Measurements from ENCODE around the gene ACTC1. TPM values are rescaled to one million over a fixed set of nuclear protein-coding genes. Genes with fewer than 3 reads are reported as not detected.
"Not testable (repeated sequence)": the region's sequence is repeated elsewhere in the genome, so short reads cannot be mapped to it uniquely, and the experiment has no call there.

Gene ACTC1
- 0.07 TPM in 1 of 2 replicates, not detected in the other for total RNA-seq (2014; rRNA removed; shearing (Covaris generic))
- polyA plus RNA-seq (2014; cell fraction: nucleus; rRNA removed), result 0.04 TPM in 1 of 2 replicates, not detected in the other

- peak; percentile 25 for DNase-seq (ENCODE audit: extremely low read depth, low read depth)
These were observed at the start of gene ACTC1 for GRCh38 chr15:34795267-34796081. Gene ACTC1, minus strand, starts transcription at chr15:34795549. Its CDS starts 741 bp downstream, at chr15:34794808.

- DNase-seq (ENCODE audit: extremely low read depth, low read depth), result no peak
These were observed 45.9 kb upstream of the ACTC1 start for GRCh38 chr15:34841262-34841725.

- DNase-seq (ENCODE audit: extremely low read depth, low read depth), result no peak
These were observed 42.9 kb upstream of the ACTC1 start for GRCh38 chr15:34838282-34838681.

GRCh38 chr15:34837246-34838016 lies 42.1 kb upstream of the ACTC1 start:
- DNase-seq (ENCODE audit: extremely low read depth, low read depth), result no peak

GRCh38 chr15:34828145-34828911 lies 33.0 kb upstream of the ACTC1 start:
- DNase-seq (ENCODE audit: extremely low read depth, low read depth), result no peak

GRCh38 chr15:34821831-34822230 lies 26.5 kb upstream of the ACTC1 start:
- DNase-seq (ENCODE audit: extremely low read depth, low read depth), result no peak

- DNase-seq (ENCODE audit: extremely low read depth, low read depth), result no peak
These were observed 24.8 kb upstream of the ACTC1 start for GRCh38 chr15:34820110-34820509.

GRCh38 chr15:34818526-34818925 lies 23.2 kb upstream of the ACTC1 start:
- DNase-seq (ENCODE audit: extremely low read depth, low read depth), result no peak

- no peak for DNase-seq (ENCODE audit: extremely low read depth, low read depth)
These were observed 20.5 kb upstream of the ACTC1 start for GRCh38 chr15:34815836-34816235.

- DNase-seq (ENCODE audit: extremely low read depth, low read depth), result no peak
These were observed 18.3 kb upstream of the ACTC1 start for GRCh38 chr15:34813446-34814190.

GRCh38 chr15:34812868-34813365 lies 17.6 kb upstream of the ACTC1 start:
- not testable (repeated sequence) for DNase-seq (ENCODE audit: extremely low read depth, low read depth)

- DNase-seq (ENCODE audit: extremely low read depth, low read depth), result no peak
These were observed 17.0 kb upstream of the ACTC1 start for GRCh38 chr15:34812369-34812768.

- no peak for DNase-seq (ENCODE audit: extremely low read depth, low read depth)
These were observed 15.2 kb upstream of the ACTC1 start for GRCh38 chr15:34810443-34811129.

- DNase-seq (ENCODE audit: extremely low read depth, low read depth), result no peak
These were observed 13.8 kb upstream of the ACTC1 start for GRCh38 chr15:34809186-34809585.

- no peak for DNase-seq (ENCODE audit: extremely low read depth, low read depth)
These were observed 12.7 kb upstream of the ACTC1 start for GRCh38 chr15:34808016-34808415.

GRCh38 chr15:34807241-34807640 lies 11.9 kb upstream of the ACTC1 start:
- DNase-seq (ENCODE audit: extremely low read depth, low read depth), result not testable (repeated sequence)

GRCh38 chr15:34804776-34805175 lies 9.4 kb upstream of the ACTC1 start:
- no peak for DNase-seq (ENCODE audit: extremely low read depth, low read depth)

GRCh38 chr15:34804113-34804512 lies 8.8 kb upstream of the ACTC1 start:
- DNase-seq (ENCODE audit: extremely low read depth, low read depth), result no peak

Measured in NCI-H460 (cell line).